MM.1S (cell line): ENCODE results near the gene ING3.

Source experiments
- DNase-seq: peaks from one replicate; pipeline ENCODE4 v3.0.0-alpha.2; 2015
- H2AFZ ChIP-seq: fragments of 300-600 bp; sonication (generic); 2 replicates; pipeline ENCODE4 v1.6.0; 2016; ENCODE audit warnings: antibody characterized with exemption, low read length
- H3F3A ChIP-seq: fragments of 300-600 bp; sonication (generic); 2 replicates; pipeline ENCODE4 v1.6.1; 2016; ENCODE audit warnings: mild to moderate bottlenecking, antibody characterized with exemption, low read length, moderate library complexity, mixed read lengths; ENCODE audit not compliant: insufficient read depth
- H3K27ac ChIP-seq: fragments of 300-600 bp; sonication (generic); 2 replicates; pipeline ENCODE4 v1.5.1; 2016; ENCODE audit warnings: mild to moderate bottlenecking, low read length
- H3K27me3 ChIP-seq: fragments of 300-600 bp; sonication (generic); replicated peaks from 2 replicates; pipeline ENCODE4 v1.6.0; 2016; ENCODE audit warnings: low read length; ENCODE audit not compliant: insufficient read depth
- H3K36me3 ChIP-seq: fragments of 300-600 bp; sonication (generic); replicated peaks from 2 replicates; pipeline ENCODE4 v1.6.1; 2016; ENCODE audit warnings: mild to moderate bottlenecking, low read length, mixed read lengths; ENCODE audit not compliant: insufficient read depth
- H3K4me1 ChIP-seq: fragments of 300-600 bp; sonication (generic); 2 replicates; pipeline ENCODE4 v1.6.1; 2016; ENCODE audit warnings: low read length, mixed read lengths
- H3K4me2 ChIP-seq: fragments of 300-600 bp; sonication (generic); 2 replicates; pipeline ENCODE4 v1.6.0; 2016; ENCODE audit warnings: low read depth, low read length
- H3K4me3 ChIP-seq: fragments of 300-600 bp; sonication (generic); 2 replicates; pipeline ENCODE4 v1.5.1; 2016; ENCODE audit warnings: low read length, mixed read lengths
- H3K79me2 ChIP-seq: fragments of 300-600 bp; sonication (generic); 2 replicates; pipeline ENCODE4 v1.6.1; 2016; ENCODE audit warnings: mixed run types, low read length, mixed read lengths
- H3K9ac ChIP-seq: fragments of 300-600 bp; sonication (generic); 2 replicates; pipeline ENCODE4 v1.6.1; 2016; ENCODE audit warnings: low read length, mixed read lengths
- H3K9me2 ChIP-seq: fragments of 300-600 bp; sonication (generic); replicated peaks from 2 replicates; pipeline ENCODE4 v1.6.1; 2016; ENCODE audit warnings: mild to moderate bottlenecking, low read length, mixed read lengths; ENCODE audit not compliant: insufficient read depth
- H3K9me3 ChIP-seq: fragments of 300-600 bp; sonication (generic); replicated peaks from 2 replicates; pipeline ENCODE4 v1.6.1; 2016; ENCODE audit warnings: mild to moderate bottlenecking, low read length, mixed read lengths; ENCODE audit not compliant: insufficient read depth
- H4K20me1 ChIP-seq: fragments of 300-600 bp; sonication (generic); 2 replicates; pipeline ENCODE4 v1.6.1; 2016; ENCODE audit warnings: mild to moderate bottlenecking, low read length, moderate library complexity, mixed read lengths; ENCODE audit not compliant: insufficient read depth
- EZH2 ChIP-seq: fragments of 300-600 bp; sonication (generic); optimal IDR thresholded peaks from 2 replicates; pipeline ENCODE3; 2017; ENCODE audit warnings: low read depth, mild to moderate bottlenecking, antibody characterized with exemption, low read length, mixed read lengths
- EZH2phosphoT487 ChIP-seq: fragments of 300-600 bp; sonication (generic); IDR thresholded peaks from 2 replicates; pipeline ENCODE4 v1.6.1; 2018; ENCODE audit warnings: antibody characterized with exemption, low read length
- TF ChIP-seq, protein P1 (sequence below): fragments of 300-600 bp; sonication (generic); IDR thresholded peaks from 2 replicates; pipeline ENCODE4 v1.5.1; 2016; ENCODE audit warnings: antibody characterized with exemption, low read length, mixed read lengths

Gene ING3

DNA sequence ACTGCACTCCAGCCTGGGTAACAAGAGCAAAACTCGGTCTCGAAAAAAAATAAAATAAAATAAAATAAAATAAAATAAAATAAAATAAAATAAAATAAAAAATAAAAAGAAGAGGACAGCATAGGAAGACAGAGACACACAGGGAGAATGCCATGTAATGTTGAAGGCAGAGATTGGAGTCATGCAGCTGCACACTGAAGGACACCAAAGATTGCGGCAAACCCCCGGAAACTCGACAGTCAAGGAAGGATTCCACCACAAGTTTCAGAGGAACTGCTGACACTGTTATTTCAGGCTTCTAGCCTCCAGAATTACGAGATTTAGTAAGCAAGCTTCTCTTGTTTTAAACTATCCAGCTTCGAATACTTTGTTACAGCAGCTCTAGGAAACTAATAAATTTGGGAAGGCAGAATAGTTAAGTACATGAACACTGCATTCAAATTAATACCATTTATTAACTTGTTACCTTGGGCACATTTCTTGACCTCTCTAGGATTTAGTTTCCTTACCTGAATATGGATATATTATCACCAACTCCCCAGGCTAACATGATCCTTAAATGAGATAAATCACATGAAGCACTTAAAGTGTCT, 47.4 kb downstream of the ING3 start:
- H3K9me2 ChIP-seq: no peaks in the 10 kb centered on the region
- H3K9ac ChIP-seq: no peak overlapping the region
- H3K4me3 ChIP-seq: no peak overlapping the region
- TF ChIP-seq EZH2phosphoT487: no peak
- TF ChIP-seq EZH2: no peak
- TF ChIP-seq, protein P1, sequence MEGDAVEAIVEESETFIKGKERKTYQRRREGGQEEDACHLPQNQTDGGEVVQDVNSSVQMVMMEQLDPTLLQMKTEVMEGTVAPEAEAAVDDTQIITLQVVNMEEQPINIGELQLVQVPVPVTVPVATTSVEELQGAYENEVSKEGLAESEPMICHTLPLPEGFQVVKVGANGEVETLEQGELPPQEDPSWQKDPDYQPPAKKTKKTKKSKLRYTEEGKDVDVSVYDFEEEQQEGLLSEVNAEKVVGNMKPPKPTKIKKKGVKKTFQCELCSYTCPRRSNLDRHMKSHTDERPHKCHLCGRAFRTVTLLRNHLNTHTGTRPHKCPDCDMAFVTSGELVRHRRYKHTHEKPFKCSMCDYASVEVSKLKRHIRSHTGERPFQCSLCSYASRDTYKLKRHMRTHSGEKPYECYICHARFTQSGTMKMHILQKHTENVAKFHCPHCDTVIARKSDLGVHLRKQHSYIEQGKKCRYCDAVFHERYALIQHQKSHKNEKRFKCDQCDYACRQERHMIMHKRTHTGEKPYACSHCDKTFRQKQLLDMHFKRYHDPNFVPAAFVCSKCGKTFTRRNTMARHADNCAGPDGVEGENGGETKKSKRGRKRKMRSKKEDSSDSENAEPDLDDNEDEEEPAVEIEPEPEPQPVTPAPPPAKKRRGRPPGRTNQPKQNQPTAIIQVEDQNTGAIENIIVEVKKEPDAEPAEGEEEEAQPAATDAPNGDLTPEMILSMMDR: no peak
- no peaks in the 10 kb centered on the region for H3K27me3 ChIP-seq
- H3K4me1 ChIP-seq: peaks cover 46% of the 10 kb centered on the region
- H3F3A ChIP-seq: peaks cover 19% of the 10 kb centered on the region; the same call in 1 of the 2 replicates
- no peak overlapping the region for H2AFZ ChIP-seq
- DNase-seq: peak; percentile 92
- no peaks in the 10 kb centered on the region for H3K79me2 ChIP-seq
- H4K20me1 ChIP-seq: no peaks in the 10 kb centered on the region
- peak overlapping the region; percentile 49; the same call in 1 of the 2 replicates for H3K4me2 ChIP-seq
- no peaks in the 10 kb centered on the region for H3K9me3 ChIP-seq
- H3K36me3 ChIP-seq: no peaks in the 10 kb centered on the region
- H3K27ac ChIP-seq: peak overlapping the region; percentile 62; the same call in 1 of the 2 replicates

DNA sequence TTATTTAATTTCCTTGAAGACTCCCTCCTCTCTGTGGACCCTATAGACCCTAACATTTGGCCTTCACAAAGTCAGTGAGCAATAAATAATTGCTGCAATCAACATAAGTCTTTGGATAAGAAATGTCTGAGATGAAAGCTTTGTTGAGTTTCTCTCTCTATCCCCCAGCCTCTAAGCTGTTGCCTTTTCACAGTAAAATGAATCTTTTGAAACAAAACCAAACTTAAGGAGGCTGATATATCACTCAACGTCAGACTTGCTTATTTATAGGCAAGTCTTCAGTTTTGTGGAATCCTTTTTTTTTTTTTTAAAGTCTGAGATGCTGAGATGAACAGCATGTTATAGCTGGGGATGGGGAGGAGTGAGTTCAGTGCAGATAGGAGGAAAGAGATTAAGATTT, 47.9 kb downstream of the ING3 start:
- no peaks in the 10 kb centered on the region for H3K9me3 ChIP-seq
- no peaks in the 10 kb centered on the region for H3K9me2 ChIP-seq
- H3K79me2 ChIP-seq: no peaks in the 10 kb centered on the region
- H2AFZ ChIP-seq: no peak overlapping the region
- TF ChIP-seq, protein P1: no peak
- TF ChIP-seq EZH2phosphoT487 (no peak), EZH2 (no peak)
- no peaks in the 10 kb centered on the region for H3K36me3 ChIP-seq
- no peak overlapping the region for H3K9ac ChIP-seq
- H4K20me1 ChIP-seq: no peaks in the 10 kb centered on the region
- H3K27me3 ChIP-seq: no peaks in the 10 kb centered on the region
- H3K4me2 ChIP-seq: peak overlapping the region; percentile 49; the same call in 1 of the 2 replicates
- DNase-seq: no peak
- no peak overlapping the region for H3K4me3 ChIP-seq
- H3K4me1 ChIP-seq: peaks cover 46% of the 10 kb centered on the region
- peaks cover 19% of the 10 kb centered on the region; the same call in 1 of the 2 replicates for H3F3A ChIP-seq
- H3K27ac ChIP-seq: peak overlapping the region; percentile 62; the same call in 1 of the 2 replicates

DNA sequence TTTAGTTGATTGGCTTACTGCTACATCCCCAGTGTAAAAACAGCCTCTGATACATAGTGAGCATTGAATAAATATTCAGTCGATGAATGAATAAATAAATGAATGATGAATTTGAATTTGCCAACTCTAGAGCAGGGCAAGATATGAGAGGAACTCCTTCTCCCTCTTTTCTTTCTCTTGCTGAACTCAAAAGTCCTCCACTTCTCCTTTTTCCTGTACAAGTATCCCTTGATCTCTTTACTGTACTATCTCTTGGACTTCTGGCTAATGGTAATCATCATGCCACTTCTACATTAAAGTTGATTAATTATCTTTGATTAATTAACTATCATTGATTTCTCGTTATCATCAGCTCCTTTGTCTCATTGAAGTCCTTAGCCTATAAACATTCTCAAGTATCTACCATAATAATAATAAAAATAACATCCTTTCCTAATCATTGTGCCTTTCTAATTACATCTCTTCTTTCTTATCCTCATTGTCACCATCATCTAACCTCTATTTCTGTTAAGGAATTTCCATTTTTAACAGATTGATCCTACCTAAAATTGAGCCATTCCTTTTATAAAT, 48.5 kb downstream of the ING3 start:
- Histone ChIP-seq H3K9ac (no peak overlapping the region), H3K4me1 (peaks cover 46% of the 10 kb centered on the region), H3F3A (peaks cover 19% of the 10 kb centered on the region; the same call in 1 of the 2 replicates), H3K27ac (no peak overlapping the region; the same call in 1 of the 2 replicates), H3K4me2 (peak overlapping the region; percentile 49), H3K9me3 (no peaks in the 10 kb centered on the region), H3K36me3 (no peaks in the 10 kb centered on the region), H4K20me1 (no peaks in the 10 kb centered on the region), H3K79me2 (no peaks in the 10 kb centered on the region), H3K4me3 (no peak overlapping the region), H3K27me3 (no peaks in the 10 kb centered on the region), H2AFZ (no peak overlapping the region), H3K9me2 (no peaks in the 10 kb centered on the region)
- TF ChIP-seq, protein P1: no peak
- TF ChIP-seq EZH2phosphoT487: no peak
- no peak for TF ChIP-seq EZH2
- no peak for DNase-seq
